HG03045 (cell line): ENCODE measurements around the gene DOCK2.

Source experiments
- ATAC-seq: cut with Tn5 transposase; IDR thresholded peaks from one replicate; pipeline ENCODE4 v1.9.1; 2021; ENCODE audit warnings: mild to moderate bottlenecking, moderate library complexity; ENCODE audit not compliant: unreplicated experiment

Gene DOCK2

DNA sequence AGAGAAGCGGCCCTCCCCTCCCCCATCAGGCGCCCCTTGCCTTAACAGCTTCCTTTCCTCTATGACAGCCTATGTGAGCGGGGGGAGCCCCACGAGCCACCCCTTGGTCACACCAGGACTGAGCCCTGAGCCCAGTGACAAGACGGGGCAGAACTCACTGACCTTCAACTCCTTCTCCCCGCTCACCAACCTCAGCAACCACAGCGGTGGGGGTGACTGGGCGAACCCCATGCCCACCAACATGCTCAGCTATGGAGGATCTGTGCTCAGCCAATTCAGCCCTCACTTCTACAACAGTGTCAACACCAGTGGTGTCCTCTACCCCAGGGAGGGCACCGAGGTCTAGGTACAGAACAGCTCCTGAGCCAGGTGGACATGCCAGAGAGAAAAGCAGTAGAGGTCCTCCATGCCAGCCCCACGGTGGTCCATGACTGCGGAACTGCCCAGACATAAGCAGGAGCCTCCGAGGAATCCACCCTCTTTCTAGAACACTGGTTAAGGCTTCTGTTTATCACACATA lies 471.3 kb downstream of the DOCK2 start:
- no peak for ATAC-seq

DNA sequence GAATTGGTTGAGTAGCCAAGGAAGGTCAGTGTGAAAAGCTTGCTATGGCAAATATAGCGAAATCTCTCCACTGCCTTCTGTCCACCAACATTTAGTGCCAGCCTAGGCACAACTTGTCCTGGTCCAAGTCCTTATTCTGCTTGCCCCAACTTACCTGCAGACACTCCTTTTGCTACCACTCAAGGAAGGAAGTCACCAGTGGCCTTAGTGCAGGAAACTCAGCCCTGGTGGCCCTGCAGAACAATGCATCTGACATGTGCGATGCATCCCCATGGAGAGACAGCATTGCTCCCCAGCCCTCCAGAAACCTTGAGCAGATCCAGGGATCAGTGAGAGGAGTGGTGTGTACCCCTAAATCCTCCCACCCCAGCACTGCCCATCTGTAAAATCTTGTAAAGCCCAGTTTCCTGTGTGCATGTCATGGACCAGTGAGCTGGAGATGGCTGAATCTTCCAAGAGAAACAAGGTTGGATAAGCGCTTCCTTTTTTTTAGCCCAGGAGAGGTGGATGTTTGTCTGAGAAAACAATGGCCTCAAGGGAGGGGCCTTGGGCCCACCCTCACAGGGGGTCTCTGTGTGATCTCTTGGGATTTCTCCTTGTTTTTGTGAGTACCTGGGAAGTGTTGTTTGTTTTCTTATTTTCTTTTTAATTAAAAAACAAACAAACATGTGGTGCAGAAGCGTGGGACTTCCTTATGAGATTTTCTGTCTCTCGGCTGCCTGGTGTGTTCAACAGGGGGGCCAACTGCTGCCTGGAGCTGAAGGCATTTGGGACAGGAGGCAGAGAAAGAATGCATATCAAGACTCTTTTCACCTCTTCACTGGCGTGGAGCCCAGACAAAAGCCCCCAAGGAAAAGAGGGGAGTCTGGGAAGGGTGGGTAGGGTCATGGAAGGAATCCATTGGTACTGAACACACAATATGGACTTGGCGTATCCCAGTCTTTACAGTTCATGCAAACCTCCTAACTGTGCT lies 472.3 kb downstream of the DOCK2 start:
- ATAC-seq: no peak

DNA sequence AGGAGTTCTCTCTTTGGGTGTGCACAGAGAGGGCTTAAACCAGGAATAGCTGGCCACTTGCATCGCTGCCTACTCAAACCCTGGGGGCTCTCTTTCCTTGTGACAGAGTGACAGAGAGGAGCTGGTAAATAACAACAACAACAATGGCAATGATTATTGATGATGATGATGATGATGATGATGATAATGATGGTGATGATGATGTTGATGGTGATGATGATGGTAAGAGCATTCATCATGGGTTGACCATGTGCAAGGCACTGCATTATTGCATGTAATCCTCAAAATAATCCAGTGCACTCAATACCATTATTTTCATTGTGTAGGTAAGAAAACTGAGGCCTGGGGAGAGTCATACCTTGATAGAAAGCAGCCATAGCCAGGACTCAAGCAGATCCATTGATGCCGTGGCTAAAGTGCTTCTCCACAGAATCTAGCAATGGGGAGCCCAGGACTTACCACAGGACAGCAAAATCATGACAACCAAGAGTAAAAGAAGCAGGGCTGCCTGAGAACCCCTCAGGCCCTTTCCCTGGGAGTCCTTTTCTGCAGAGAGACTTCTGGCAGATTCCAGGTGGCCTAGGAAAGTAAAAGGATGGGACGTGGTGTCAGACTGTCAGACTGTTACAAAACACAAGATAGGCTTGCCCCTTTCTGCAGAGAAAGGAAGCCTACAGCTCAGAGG lies 473.5 kb downstream of the DOCK2 start:
- no peak for ATAC-seq

DNA sequence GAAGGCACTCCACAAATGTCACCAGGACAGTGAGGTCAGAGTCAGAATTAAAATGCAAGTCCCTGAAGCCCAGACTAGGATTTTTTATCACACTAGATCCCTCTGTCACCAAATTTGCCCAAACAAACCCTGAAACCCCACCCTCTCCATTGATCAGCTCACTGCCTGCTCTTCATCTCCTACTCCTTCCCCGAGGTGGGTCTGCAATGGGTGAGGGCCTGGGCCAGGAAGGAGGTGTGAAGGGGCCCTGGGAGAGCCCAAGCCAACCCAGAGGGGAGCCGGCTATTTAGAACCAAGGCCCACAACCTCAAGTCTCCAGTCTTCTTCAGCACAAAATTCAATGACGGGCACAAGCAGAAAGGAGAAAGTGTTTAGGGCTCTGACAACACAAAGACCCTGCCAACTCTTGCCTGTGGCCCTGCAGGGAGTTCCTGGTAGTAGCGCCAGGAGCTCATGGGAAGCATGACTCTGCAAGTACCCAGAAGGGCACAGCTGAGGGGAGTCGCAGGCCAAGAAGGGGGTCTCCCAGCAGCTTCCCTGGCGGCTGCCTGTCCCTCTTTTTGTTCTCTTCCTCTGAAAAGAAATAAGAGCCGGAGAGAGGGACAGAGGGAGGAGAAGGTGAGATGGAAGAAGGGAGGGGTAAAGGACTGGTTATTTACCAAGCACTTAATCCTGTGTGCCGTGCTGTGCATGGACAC lies 474.2 kb downstream of the DOCK2 start:
- no peak for ATAC-seq

DNA sequence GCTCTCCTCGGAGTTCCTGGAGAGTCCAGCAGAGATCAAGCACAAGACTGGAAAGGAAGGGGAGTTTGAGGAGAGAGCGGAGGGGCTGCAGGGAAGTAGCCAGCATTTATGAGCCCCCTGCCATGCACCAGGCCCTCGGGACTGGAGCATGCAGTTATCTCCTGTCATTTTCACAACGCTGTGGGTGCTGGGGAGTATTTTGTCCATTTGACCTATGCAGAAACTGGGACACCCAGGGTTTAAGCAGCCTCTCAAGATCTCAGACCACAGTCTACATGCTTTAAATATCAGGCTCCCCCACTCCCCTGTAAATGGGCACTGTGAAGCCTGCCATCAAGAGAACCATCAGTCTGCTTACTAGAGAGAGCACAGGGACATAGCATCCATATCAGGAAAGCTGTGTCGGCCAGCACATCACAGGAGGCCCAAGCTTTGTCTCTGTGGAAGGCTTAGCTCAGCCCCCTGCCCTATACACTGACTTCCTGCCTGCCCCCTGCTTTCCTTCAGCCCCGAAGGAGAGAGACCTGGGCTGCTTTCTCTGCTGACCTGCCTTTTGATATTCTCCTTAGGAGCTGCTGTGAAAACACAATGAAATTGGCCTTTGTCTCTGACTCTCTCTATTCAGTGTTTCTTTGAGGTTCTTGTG lies 475.9 kb downstream of the DOCK2 start:
- ATAC-seq: no peak

DNA sequence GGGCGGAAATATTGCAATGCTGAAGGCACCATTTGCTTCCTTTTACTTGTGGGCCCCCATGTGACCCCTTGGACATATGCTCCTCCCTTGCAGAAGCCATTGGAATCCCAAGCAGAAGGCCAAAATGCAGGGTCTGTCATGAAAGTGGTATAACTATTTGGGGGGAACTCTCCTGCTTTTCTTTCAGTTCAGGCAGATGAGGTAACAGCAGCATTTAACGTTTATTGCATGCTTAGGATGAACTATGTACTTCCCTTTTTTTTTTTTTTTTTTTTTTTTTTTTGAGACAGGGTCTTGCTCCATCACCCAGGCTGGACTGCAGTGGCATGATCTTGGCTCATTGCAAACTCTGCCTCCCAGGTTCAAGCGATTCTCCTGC lies 476.4 kb downstream of the DOCK2 start:
- no peak for ATAC-seq

DNA sequence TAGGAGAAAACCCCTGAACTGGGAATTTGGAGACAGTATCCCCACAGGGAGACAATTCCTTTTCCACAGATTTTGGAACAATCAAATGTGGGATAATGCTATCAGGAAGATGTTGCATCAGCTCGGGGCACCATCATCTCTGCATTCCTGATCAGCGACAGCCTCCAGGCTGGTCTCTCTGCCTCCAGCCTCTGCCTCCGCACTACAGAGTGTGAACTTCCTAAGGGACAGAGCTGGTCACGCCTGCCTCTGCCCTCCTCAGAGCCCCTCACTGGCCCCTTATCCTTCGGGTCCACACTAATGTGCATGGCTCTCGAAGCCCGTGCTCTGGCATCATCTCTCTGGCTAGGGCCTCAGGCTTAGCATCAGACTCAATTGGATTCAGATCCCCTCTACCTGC lies 477.2 kb downstream of the DOCK2 start:
- no peak for ATAC-seq

DNA sequence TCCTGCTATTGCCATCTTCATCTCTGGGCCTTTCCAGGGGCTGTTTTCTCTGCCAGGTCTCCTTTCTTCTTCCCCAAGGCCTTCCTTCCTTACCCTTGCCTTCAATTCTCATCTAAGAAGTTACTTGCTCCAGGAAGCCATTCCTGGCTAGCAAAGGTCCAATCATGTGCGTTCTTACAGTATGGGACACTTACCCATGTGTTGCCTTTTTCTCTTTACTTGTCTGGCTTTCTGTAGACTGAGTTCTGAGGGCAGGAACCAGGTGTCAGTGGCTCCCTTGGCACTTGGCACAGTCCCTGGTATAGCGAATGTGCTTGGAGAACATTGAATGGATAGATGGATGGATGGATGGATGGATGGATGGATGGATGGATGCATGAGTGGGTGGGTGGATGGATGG lies 478.9 kb downstream of the DOCK2 start:
- no peak for ATAC-seq

DNA sequence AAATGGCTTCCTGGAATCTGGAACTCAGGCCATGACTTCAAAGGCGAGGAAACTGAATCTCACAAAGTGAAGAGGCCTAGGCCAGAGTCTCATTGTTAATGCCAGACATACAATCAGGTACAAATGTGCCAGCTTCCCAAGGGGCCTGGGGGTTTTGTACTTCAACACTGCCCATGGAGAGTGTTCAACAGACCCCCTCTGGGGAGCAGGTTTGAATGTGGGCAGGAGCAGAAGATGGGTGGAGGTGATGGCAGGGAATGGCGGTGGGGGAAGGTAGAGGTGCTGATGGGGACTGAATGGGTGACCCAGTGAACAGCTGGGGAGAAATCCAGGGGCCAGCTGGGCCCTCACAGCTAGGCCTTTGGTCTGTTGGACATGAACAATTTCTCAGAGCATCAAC lies 480.7 kb downstream of the DOCK2 start:
- ATAC-seq: no peak

DNA sequence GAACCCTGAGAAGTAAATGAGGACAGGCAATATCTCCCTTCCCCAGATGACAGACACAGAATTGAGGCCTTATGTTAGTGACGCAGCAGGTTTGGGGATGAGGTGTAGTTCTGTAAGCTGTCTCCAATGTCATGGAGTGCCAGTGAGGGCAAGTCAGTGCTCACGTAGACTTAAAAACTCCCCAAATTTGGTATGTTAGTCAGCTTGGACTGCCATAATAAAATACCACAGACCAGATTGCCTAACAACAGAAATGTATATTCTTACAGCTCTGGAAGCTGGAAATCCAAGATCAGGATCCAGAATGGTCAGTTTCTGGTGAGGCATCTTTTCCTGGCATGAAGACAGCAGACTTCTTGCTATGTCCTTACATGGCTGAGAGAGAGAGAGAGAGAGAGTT lies 483.5 kb downstream of the DOCK2 start:
- ATAC-seq: no peak

DNA sequence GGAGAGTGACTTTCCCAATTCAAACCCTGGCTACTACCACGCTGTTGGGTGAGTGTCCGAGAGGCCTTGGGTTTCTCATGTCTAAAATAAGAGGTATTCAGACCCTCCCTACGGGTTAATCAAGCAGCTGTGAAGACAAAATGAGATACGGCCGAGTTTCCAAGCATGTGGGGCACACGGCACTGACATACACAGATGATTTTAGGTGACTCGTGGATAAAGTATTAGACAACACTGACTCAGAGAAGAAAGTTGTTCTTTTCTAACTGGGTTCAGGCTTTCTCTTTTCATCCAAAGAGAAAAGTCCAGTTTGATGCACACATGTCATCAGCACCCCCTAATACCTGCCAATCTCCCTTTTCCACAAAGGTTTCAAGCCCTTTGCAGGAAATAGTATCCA lies 484.2 kb downstream of the DOCK2 start:
- ATAC-seq: no peak

DNA sequence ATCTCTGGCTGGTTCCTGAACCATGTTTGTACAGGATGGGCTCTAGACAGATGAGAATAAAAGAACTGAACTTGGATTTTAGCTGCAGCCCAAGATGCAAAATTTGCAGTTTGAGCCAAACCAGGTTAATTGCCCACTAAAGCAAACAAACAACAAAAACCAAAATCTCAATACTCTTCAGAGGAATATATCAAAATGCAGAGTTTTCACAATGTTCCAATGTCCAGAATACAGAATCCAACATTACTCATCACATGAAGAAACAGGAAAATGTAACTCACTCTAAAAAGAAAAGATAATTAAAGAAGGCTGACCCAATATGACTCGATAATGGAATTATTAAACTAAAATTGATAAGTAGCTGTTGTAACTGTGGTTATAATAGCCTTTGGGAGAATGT lies 489.0 kb downstream of the DOCK2 start:
- no peak for ATAC-seq

DNA sequence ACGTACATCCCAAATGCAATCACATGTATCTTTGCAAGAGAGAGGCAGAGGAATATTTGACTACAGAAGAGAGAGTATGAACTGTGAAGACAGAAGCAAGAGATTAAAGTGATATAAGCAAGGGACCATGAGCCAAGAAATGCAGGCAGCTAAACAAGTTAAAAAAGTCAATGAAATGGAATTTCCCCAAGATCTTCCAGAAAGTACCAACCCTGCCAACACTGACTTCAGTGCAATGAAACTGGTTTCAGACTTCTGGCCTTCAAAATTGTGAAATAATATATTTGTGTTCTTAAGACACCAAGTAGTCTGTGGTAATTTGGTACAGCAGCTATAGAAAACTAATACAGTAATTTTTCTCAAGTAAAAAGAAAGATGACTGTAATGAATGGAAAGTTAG lies 489.6 kb downstream of the DOCK2 start:
- no peak for ATAC-seq

DNA sequence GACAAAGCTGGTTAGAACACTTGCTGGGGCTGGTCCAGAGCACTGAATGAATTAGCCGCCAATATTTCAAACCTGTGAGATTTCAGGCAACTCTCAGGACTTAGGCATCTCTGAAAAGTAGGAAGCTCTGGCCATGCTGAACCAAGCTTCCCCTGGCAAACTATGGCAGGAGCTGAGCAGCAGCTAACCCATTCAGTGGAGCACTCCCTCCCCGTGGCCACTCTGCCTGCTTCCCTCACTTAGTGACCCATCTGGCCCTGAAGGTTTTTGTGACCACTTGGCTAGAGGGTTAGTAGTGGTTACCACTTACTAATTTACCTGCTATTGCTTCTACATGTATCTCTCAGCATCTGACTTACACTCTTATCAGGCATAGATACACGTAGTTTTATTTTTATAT lies 494.2 kb downstream of the DOCK2 start:
- no peak for ATAC-seq

DNA sequence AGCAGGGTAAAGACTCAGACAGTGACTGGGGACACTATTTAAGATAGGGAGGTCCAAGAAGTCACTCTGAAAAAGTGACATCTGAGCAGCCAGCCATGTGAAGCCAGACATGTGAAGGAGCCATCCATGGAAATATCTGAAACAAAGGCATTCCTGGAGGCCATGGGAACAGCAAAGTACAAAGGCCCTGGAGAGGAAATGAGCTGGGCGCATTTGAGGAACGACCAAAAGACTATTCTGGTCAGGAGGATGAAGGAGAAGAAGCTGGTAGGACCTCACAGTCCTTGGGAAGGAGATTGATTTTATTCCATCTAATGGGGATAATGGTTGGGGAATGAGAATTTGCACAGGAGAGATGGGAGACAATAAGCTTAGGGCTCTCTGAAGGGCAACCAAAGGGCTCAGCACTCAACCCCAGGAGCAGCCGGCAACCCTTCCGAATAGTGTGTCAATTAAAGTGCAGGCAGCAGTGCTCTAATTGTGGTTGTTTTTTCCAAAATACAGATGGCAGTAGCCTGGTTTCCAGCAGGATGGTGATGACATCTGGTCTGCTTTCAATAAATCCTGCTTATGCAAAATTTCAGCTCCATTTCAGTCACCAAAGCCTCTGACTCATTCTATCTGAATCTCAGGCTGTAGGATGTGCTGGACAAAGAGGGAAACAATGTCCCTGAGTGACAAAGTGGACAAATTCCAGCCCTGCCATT lies 495.3 kb downstream of the DOCK2 start:
- no peak for ATAC-seq
